ENCODE measurements around the gene BTNL3.

The BTNL3 gene

GRCh38 chr5:181028032-181028819 is 39.6 kb downstream of the BTNL3 start:
- H3K4me2 ChIP-seq (ENCODE audit: low read length, poor library complexity, severe bottlenecking), result no peak overlapping the region
- no peaks in the 10 kb centered on the region for H3K36me3 ChIP-seq (ENCODE audit: control insufficient read depth in 1 of 2, insufficient read depth in 2 of 2, low read depth in 1 of 2, low read length in 2 of 2)
- H2BK15ac ChIP-seq (ENCODE audit: low read depth, poor library complexity, severe bottlenecking), result no peak overlapping the region
- no peak overlapping the region for H3K14ac ChIP-seq (ENCODE audit: low read length in 2 of 2)
- no peak overlapping the region for H2BK5ac ChIP-seq (ENCODE audit: low read depth, low read length, poor library complexity, severe bottlenecking)
- no peak overlapping the region for H2AFZ ChIP-seq (ENCODE audit: low read depth, low read length)
- no peaks in the 10 kb centered on the region for H3K4me1 ChIP-seq (ENCODE audit: control insufficient read depth, insufficient read depth, low read depth, low read length)
- H2BK12ac ChIP-seq (ENCODE audit: low read length in 2 of 2), result no peak overlapping the region
- H3K4me3 ChIP-seq (ENCODE audit: insufficient read depth in 1 of 2, low read depth in 1 of 2, low read length in 2 of 2), result no peak overlapping the region
- no peak overlapping the region for H2BK120ac ChIP-seq (ENCODE audit: low read depth, low read length)
- no peak overlapping the region for H3K23ac ChIP-seq (ENCODE audit: low read length in 2 of 2)
- WGBS, result 58% methylated on average over 26 of the region's 26 CpGs
- H4K8ac ChIP-seq (ENCODE audit: low read length), result no peak overlapping the region
- H3K27ac ChIP-seq (ENCODE audit: low read length, poor library complexity, severe bottlenecking), result no peak overlapping the region
- no peak overlapping the region for H3K4ac ChIP-seq (ENCODE audit: low read depth in 1 of 2, low read length in 2 of 2)
- peaks cover 8% of the 10 kb centered on the region for H3K9me3 ChIP-seq (ENCODE audit: control insufficient read depth, low read length)
- no peak overlapping the region for H4K91ac ChIP-seq (ENCODE audit: low read length)
- no peaks in the 10 kb centered on the region for H3K27me3 ChIP-seq (ENCODE audit: control insufficient read depth in 1 of 2, insufficient read depth in 1 of 2, low read length in 2 of 2)
- H3K18ac ChIP-seq (ENCODE audit: low read depth in 1 of 2, low read length in 2 of 2), result no peak overlapping the region
- DNase-seq, result no peak
- H2AK5ac ChIP-seq (ENCODE audit: low read length, severe bottlenecking), result no peak overlapping the region
- no peak overlapping the region for H3K9ac ChIP-seq (ENCODE audit: low read length)
- no peaks in the 10 kb centered on the region for H3K79me1 ChIP-seq (replicated peaks; ENCODE audit: low read length, poor library complexity, severe bottlenecking)

GRCh38 chr5:181031716-181032115 is 43.1 kb downstream of the BTNL3 start:
- Histone ChIP-seq H2BK12ac (ENCODE audit: low read length in 2 of 2) (no peak overlapping the region), H3K23ac (ENCODE audit: low read length in 2 of 2) (no peak overlapping the region), H3K18ac (ENCODE audit: low read depth in 1 of 2, low read length in 2 of 2) (no peak overlapping the region), H3K36me3 (ENCODE audit: control insufficient read depth in 1 of 2, insufficient read depth in 2 of 2, low read depth in 1 of 2, low read length in 2 of 2) (no peaks in the 10 kb centered on the region), H2BK15ac (ENCODE audit: low read depth, poor library complexity, severe bottlenecking) (no peak overlapping the region), H4K8ac (ENCODE audit: low read length) (no peak overlapping the region), H3K14ac (ENCODE audit: low read length in 2 of 2) (no peak overlapping the region), H2BK120ac (ENCODE audit: low read depth, low read length) (no peak overlapping the region), H2BK5ac (ENCODE audit: low read depth, low read length, poor library complexity, severe bottlenecking) (no peak overlapping the region), H3K79me1 (replicated peaks; ENCODE audit: low read length, poor library complexity, severe bottlenecking) (no peaks in the 10 kb centered on the region), H3K9ac (ENCODE audit: low read length) (no peak overlapping the region), H4K91ac (ENCODE audit: low read length) (no peak overlapping the region), H3K27me3 (ENCODE audit: control insufficient read depth in 1 of 2, insufficient read depth in 1 of 2, low read length in 2 of 2) (peaks cover 0 to 12% of the 10 kb centered on the region in 2 experiments), H3K4me2 (ENCODE audit: low read length, poor library complexity, severe bottlenecking) (no peak overlapping the region), H3K4me3 (ENCODE audit: insufficient read depth in 1 of 2, low read depth in 1 of 2, low read length in 2 of 2) (no peak overlapping the region), H3K4ac (ENCODE audit: low read depth in 1 of 2, low read length in 2 of 2) (no peak overlapping the region), H3K4me1 (ENCODE audit: control insufficient read depth, insufficient read depth, low read depth, low read length) (no peaks in the 10 kb centered on the region), H2AK5ac (ENCODE audit: low read length, severe bottlenecking) (no peak overlapping the region), H3K27ac (ENCODE audit: low read length, poor library complexity, severe bottlenecking) (no peak overlapping the region), H2AFZ (ENCODE audit: low read depth, low read length) (no peak overlapping the region), H3K9me3 (ENCODE audit: control insufficient read depth, low read length) (no peaks in the 10 kb centered on the region)
- DNase-seq, result no peak
- 97% methylated on average over 2 of the region's 3 CpGs for WGBS

GRCh38 chr5:181035991-181036815 is 47.6 kb downstream of the BTNL3 start:
- DNase-seq, result no peak
- Histone ChIP-seq H4K91ac (ENCODE audit: low read length) (no peak overlapping the region), H3K14ac (ENCODE audit: low read length in 2 of 2) (no peak overlapping the region), H3K79me1 (replicated peaks; ENCODE audit: low read length, poor library complexity, severe bottlenecking) (no peaks in the 10 kb centered on the region), H2BK120ac (ENCODE audit: low read depth, low read length) (no peak overlapping the region), H4K8ac (ENCODE audit: low read length) (no peak overlapping the region), H3K4me2 (ENCODE audit: low read length, poor library complexity, severe bottlenecking) (no peak overlapping the region), H3K23ac (ENCODE audit: low read length in 2 of 2) (no peak overlapping the region), H3K27me3 (ENCODE audit: control insufficient read depth in 1 of 2, insufficient read depth in 1 of 2, low read length in 2 of 2) (peaks cover 12 to 53% of the 10 kb centered on the region in 2 experiments), H2BK12ac (ENCODE audit: low read length in 2 of 2) (no peak overlapping the region), H2BK5ac (ENCODE audit: low read depth, low read length, poor library complexity, severe bottlenecking) (no peak overlapping the region), H2AFZ (ENCODE audit: low read depth, low read length) (no peak overlapping the region), H3K4me3 (ENCODE audit: insufficient read depth in 1 of 2, low read depth in 1 of 2, low read length in 2 of 2) (no peak overlapping the region), H3K36me3 (ENCODE audit: control insufficient read depth in 1 of 2, insufficient read depth in 2 of 2, low read depth in 1 of 2, low read length in 2 of 2) (no peaks in the 10 kb centered on the region), H3K4ac (ENCODE audit: low read depth in 1 of 2, low read length in 2 of 2) (no peak overlapping the region), H3K27ac (ENCODE audit: low read length, poor library complexity, severe bottlenecking) (no peak overlapping the region), H3K9ac (ENCODE audit: low read length) (no peak overlapping the region), H3K4me1 (ENCODE audit: control insufficient read depth, insufficient read depth, low read depth, low read length) (no peaks in the 10 kb centered on the region), H2AK5ac (ENCODE audit: low read length, severe bottlenecking) (no peak overlapping the region), H3K18ac (ENCODE audit: low read depth in 1 of 2, low read length in 2 of 2) (no peak overlapping the region), H3K9me3 (ENCODE audit: control insufficient read depth, low read length) (no peaks in the 10 kb centered on the region), H2BK15ac (ENCODE audit: low read depth, poor library complexity, severe bottlenecking) (no peak overlapping the region)
- WGBS, result 72% methylated on average over 18 of the region's 20 CpGs

- Histone ChIP-seq H3K23ac (ENCODE audit: low read length in 2 of 2) (no peak overlapping the region), H2BK15ac (ENCODE audit: low read depth, poor library complexity, severe bottlenecking) (no peak overlapping the region), H2AFZ (ENCODE audit: low read depth, low read length) (no peak overlapping the region), H2BK5ac (ENCODE audit: low read depth, low read length, poor library complexity, severe bottlenecking) (no peak overlapping the region), H3K9me3 (ENCODE audit: control insufficient read depth, low read length) (no peaks in the 10 kb centered on the region), H3K27me3 (ENCODE audit: control insufficient read depth in 1 of 2, insufficient read depth in 1 of 2, low read length in 2 of 2) (peaks cover 13 to 60% of the 10 kb centered on the region in 2 experiments), H3K4me1 (ENCODE audit: control insufficient read depth, insufficient read depth, low read depth, low read length) (no peaks in the 10 kb centered on the region), H3K79me1 (replicated peaks; ENCODE audit: low read length, poor library complexity, severe bottlenecking) (no peaks in the 10 kb centered on the region), H4K8ac (ENCODE audit: low read length) (no peak overlapping the region), H2BK120ac (ENCODE audit: low read depth, low read length) (no peak overlapping the region), H4K91ac (ENCODE audit: low read length) (no peak overlapping the region), H3K36me3 (ENCODE audit: control insufficient read depth in 1 of 2, insufficient read depth in 2 of 2, low read depth in 1 of 2, low read length in 2 of 2) (no peaks in the 10 kb centered on the region), H2BK12ac (ENCODE audit: low read length in 2 of 2) (no peak overlapping the region), H3K4me3 (ENCODE audit: insufficient read depth in 1 of 2, low read depth in 1 of 2, low read length in 2 of 2) (no peak overlapping the region), H3K14ac (ENCODE audit: low read length in 2 of 2) (no peak overlapping the region), H3K4ac (ENCODE audit: low read depth in 1 of 2, low read length in 2 of 2) (no peak overlapping the region), H3K18ac (ENCODE audit: low read depth in 1 of 2, low read length in 2 of 2) (no peak overlapping the region), H3K4me2 (ENCODE audit: low read length, poor library complexity, severe bottlenecking) (no peak overlapping the region), H3K27ac (ENCODE audit: low read length, poor library complexity, severe bottlenecking) (no peak overlapping the region), H3K9ac (ENCODE audit: low read length) (no peak overlapping the region), H2AK5ac (ENCODE audit: low read length, severe bottlenecking) (no peak overlapping the region)
- WGBS, result 71% methylated on average over 13 of the region's 13 CpGs
- no peak for DNase-seq
Observed at GRCh38 chr5:181036816-181037364, 48.2 kb downstream of the BTNL3 start.
